ENCODE measurements around the gene NFIB. TPM values are rescaled to one million over a fixed set of nuclear protein-coding genes. Genes with fewer than 3 reads are reported as not detected.

Gene NFIB
- total and polyA plus RNA-seq, 2 of the 8 experiments (the other 6 are each of a cell fraction or from before 2014, with no cell fraction given): 2.6 to 13.1 TPM

DNA sequence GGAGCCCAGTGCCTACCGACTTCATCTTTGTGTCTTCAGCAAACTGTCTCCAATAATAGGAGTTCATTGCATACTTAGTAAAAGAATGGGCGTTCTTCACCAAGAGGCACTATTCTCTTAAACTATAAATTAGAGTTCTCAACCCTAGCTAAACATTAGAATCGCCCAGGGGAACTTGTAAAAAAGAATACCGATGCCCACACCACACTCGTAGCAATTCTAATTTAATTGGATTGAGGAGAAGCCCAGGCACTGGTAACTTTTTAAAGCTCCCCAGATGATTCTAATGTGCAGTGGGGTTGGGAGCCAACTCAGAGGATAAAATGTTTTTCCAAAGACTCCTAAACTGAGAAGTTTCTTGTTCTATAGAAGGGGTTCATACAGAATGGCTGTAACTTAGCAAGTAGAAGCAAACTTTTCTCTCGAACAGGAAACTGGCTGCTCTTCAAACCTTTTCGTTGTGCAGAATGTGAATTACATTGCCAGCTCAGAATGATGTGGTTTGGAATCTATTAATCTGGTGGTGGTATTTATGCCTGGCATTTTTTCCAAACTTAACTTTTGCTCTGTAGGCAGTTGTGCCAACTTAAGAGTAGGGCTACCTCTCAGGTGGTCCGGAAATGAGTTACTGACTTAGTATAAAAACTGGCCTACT, 26.4 kb upstream of the NFIB start (continued):
- TF ChIP-seq, protein P1, sequence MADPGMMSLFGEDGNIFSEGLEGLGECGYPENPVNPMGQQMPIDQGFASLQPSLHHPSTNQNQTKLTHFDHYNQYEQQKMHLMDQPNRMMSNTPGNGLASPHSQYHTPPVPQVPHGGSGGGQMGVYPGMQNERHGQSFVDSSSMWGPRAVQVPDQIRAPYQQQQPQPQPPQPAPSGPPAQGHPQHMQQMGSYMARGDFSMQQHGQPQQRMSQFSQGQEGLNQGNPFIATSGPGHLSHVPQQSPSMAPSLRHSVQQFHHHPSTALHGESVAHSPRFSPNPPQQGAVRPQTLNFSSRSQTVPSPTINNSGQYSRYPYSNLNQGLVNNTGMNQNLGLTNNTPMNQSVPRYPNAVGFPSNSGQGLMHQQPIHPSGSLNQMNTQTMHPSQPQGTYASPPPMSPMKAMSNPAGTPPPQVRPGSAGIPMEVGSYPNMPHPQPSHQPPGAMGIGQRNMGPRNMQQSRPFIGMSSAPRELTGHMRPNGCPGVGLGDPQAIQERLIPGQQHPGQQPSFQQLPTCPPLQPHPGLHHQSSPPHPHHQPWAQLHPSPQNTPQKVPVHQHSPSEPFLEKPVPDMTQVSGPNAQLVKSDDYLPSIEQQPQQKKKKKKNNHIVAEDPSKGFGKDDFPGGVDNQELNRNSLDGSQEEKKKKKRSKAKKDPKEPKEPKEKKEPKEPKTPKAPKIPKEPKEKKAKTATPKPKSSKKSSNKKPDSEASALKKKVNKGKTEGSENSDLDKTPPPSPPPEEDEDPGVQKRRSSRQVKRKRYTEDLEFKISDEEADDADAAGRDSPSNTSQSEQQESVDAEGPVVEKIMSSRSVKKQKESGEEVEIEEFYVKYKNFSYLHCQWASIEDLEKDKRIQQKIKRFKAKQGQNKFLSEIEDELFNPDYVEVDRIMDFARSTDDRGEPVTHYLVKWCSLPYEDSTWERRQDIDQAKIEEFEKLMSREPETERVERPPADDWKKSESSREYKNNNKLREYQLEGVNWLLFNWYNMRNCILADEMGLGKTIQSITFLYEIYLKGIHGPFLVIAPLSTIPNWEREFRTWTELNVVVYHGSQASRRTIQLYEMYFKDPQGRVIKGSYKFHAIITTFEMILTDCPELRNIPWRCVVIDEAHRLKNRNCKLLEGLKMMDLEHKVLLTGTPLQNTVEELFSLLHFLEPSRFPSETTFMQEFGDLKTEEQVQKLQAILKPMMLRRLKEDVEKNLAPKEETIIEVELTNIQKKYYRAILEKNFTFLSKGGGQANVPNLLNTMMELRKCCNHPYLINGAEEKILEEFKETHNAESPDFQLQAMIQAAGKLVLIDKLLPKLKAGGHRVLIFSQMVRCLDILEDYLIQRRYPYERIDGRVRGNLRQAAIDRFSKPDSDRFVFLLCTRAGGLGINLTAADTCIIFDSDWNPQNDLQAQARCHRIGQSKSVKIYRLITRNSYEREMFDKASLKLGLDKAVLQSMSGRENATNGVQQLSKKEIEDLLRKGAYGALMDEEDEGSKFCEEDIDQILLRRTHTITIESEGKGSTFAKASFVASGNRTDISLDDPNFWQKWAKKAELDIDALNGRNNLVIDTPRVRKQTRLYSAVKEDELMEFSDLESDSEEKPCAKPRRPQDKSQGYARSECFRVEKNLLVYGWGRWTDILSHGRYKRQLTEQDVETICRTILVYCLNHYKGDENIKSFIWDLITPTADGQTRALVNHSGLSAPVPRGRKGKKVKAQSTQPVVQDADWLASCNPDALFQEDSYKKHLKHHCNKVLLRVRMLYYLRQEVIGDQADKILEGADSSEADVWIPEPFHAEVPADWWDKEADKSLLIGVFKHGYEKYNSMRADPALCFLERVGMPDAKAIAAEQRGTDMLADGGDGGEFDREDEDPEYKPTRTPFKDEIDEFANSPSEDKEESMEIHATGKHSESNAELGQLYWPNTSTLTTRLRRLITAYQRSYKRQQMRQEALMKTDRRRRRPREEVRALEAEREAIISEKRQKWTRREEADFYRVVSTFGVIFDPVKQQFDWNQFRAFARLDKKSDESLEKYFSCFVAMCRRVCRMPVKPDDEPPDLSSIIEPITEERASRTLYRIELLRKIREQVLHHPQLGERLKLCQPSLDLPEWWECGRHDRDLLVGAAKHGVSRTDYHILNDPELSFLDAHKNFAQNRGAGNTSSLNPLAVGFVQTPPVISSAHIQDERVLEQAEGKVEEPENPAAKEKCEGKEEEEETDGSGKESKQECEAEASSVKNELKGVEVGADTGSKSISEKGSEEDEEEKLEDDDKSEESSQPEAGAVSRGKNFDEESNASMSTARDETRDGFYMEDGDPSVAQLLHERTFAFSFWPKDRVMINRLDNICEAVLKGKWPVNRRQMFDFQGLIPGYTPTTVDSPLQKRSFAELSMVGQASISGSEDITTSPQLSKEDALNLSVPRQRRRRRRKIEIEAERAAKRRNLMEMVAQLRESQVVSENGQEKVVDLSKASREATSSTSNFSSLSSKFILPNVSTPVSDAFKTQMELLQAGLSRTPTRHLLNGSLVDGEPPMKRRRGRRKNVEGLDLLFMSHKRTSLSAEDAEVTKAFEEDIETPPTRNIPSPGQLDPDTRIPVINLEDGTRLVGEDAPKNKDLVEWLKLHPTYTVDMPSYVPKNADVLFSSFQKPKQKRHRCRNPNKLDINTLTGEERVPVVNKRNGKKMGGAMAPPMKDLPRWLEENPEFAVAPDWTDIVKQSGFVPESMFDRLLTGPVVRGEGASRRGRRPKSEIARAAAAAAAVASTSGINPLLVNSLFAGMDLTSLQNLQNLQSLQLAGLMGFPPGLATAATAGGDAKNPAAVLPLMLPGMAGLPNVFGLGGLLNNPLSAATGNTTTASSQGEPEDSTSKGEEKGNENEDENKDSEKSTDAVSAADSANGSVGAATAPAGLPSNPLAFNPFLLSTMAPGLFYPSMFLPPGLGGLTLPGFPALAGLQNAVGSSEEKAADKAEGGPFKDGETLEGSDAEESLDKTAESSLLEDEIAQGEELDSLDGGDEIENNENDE (IDR thresholded peaks at IDR 0.05; ENCODE audit: insufficient replicate concordance, low read length): no peak
- TF ChIP-seq, protein P2, sequence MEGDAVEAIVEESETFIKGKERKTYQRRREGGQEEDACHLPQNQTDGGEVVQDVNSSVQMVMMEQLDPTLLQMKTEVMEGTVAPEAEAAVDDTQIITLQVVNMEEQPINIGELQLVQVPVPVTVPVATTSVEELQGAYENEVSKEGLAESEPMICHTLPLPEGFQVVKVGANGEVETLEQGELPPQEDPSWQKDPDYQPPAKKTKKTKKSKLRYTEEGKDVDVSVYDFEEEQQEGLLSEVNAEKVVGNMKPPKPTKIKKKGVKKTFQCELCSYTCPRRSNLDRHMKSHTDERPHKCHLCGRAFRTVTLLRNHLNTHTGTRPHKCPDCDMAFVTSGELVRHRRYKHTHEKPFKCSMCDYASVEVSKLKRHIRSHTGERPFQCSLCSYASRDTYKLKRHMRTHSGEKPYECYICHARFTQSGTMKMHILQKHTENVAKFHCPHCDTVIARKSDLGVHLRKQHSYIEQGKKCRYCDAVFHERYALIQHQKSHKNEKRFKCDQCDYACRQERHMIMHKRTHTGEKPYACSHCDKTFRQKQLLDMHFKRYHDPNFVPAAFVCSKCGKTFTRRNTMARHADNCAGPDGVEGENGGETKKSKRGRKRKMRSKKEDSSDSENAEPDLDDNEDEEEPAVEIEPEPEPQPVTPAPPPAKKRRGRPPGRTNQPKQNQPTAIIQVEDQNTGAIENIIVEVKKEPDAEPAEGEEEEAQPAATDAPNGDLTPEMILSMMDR (IDR thresholded peaks at IDR 0.05; ENCODE audit: control extremely low read depth in 1 of 3, insufficient read depth in 1 of 3, low read depth in 1 of 3, low read length in 3 of 3): no peak
- TF ChIP-seq HDAC6 (IDR thresholded peaks at IDR 0.05; ENCODE audit: low read depth, low read length) (no peak), YY1 (IDR thresholded peaks at IDR 0.05; ENCODE audit: low read depth, low read length) (no peak)
